ENCODE data around the gene ASTN2. TPM values are rescaled to one million over a fixed set of nuclear protein-coding genes. Genes with fewer than 3 reads are reported as not detected.

Gene ASTN2
- total and polyA plus RNA-seq, 2 experiments from 2014 or later: 7.0 to 24.6 TPM

DNA sequence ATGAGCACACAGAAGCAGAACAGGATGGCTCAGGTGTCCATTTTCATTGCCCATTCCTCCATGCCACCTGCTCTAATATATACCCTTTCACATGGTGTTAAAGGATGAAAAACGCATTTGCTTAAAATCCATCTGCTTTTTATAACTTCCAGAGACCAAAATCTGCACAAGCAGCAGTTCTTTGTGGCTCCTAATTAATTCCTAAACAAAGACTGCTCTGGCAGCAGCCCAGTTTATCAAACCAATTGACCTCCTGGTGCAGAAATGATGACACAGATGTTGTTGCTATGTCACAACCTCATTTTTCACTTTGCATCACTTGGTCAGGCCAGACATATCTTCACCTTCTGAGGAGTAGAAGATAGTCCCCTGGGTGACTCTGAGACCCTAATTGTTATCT is 141.2 kb downstream of the ASTN2 start (continued):
- TF ChIP-seq ZNF331 (CRISPR knock-in tag; IDR thresholded peaks at IDR 0.05; ENCODE audit: low read depth): no peak
- TF ChIP-seq EZH2phosphoT487 (IDR thresholded peaks at IDR 0.05; ENCODE audit: unreplicated experiment): no peak
- TF ChIP-seq, protein P1, sequence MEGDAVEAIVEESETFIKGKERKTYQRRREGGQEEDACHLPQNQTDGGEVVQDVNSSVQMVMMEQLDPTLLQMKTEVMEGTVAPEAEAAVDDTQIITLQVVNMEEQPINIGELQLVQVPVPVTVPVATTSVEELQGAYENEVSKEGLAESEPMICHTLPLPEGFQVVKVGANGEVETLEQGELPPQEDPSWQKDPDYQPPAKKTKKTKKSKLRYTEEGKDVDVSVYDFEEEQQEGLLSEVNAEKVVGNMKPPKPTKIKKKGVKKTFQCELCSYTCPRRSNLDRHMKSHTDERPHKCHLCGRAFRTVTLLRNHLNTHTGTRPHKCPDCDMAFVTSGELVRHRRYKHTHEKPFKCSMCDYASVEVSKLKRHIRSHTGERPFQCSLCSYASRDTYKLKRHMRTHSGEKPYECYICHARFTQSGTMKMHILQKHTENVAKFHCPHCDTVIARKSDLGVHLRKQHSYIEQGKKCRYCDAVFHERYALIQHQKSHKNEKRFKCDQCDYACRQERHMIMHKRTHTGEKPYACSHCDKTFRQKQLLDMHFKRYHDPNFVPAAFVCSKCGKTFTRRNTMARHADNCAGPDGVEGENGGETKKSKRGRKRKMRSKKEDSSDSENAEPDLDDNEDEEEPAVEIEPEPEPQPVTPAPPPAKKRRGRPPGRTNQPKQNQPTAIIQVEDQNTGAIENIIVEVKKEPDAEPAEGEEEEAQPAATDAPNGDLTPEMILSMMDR (conservative IDR thresholded peaks at IDR 0.05; ENCODE audit: low read depth in 2 of 2): no peak
- no peak for TF ChIP-seq EZH2 (IDR thresholded peaks at IDR 0.05; ENCODE audit: low read depth, unreplicated experiment)
- TF ChIP-seq POLR2AphosphoS5 (IDR thresholded peaks at IDR 0.05; ENCODE audit: low read depth): no peak
- TF ChIP-seq, protein P2, sequence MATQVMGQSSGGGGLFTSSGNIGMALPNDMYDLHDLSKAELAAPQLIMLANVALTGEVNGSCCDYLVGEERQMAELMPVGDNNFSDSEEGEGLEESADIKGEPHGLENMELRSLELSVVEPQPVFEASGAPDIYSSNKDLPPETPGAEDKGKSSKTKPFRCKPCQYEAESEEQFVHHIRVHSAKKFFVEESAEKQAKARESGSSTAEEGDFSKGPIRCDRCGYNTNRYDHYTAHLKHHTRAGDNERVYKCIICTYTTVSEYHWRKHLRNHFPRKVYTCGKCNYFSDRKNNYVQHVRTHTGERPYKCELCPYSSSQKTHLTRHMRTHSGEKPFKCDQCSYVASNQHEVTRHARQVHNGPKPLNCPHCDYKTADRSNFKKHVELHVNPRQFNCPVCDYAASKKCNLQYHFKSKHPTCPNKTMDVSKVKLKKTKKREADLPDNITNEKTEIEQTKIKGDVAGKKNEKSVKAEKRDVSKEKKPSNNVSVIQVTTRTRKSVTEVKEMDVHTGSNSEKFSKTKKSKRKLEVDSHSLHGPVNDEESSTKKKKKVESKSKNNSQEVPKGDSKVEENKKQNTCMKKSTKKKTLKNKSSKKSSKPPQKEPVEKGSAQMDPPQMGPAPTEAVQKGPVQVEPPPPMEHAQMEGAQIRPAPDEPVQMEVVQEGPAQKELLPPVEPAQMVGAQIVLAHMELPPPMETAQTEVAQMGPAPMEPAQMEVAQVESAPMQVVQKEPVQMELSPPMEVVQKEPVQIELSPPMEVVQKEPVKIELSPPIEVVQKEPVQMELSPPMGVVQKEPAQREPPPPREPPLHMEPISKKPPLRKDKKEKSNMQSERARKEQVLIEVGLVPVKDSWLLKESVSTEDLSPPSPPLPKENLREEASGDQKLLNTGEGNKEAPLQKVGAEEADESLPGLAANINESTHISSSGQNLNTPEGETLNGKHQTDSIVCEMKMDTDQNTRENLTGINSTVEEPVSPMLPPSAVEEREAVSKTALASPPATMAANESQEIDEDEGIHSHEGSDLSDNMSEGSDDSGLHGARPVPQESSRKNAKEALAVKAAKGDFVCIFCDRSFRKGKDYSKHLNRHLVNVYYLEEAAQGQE (IDR thresholded peaks at IDR 0.05; ENCODE audit: unreplicated experiment): no peak
- TF ChIP-seq NANOG (IDR thresholded peaks at IDR 0.05; ENCODE audit: borderline replicate concordance): no peak

GRCh38 chr9:117268847-117269446 is 145.9 kb downstream of the ASTN2 start:
- peak overlapping the region; percentile 47 for H3K4me2 ChIP-seq
- peaks cover 6% of the 10 kb centered on the region; the same call in 1 of the 2 replicates for H4K20me1 ChIP-seq (replicated peaks; ENCODE audit: insufficient read depth)
- no peak overlapping the region for H3K27ac ChIP-seq (ENCODE audit: low read depth)
- peaks cover 22% of the 10 kb centered on the region for H3K4me1 Mint-ChIP-seq
- peak overlapping the region; percentile 31; the same call in 2 of the 3 replicates for H3K4me3 Mint-ChIP-seq
- no peaks in the 10 kb centered on the region; the same call in 2 of the 3 replicates for H3K9me3 Mint-ChIP-seq
- H3K4me1 ChIP-seq (ENCODE audit: insufficient read depth): peaks cover 16% of the 10 kb centered on the region
- no peak overlapping the region for H3K27ac Mint-ChIP-seq
- H3K9me2 ChIP-seq (ENCODE audit: insufficient read depth): peaks cover 5% of the 10 kb centered on the region
- ATAC-seq (peak; percentile 91), DNase-seq (ENCODE audit: low spot score) (peak; percentile 38)
- H3F3A ChIP-seq (replicated peaks; ENCODE audit: low read depth): no peaks in the 10 kb centered on the region
- H2AFZ ChIP-seq: no peak overlapping the region
- no peaks in the 10 kb centered on the region for H3K79me2 ChIP-seq (replicated peaks; ENCODE audit: insufficient read depth)
- peaks cover 41% of the 10 kb centered on the region for H3K27me3 ChIP-seq (ENCODE audit: insufficient read depth)
- 0 out of 2 replicates have a peak overlapping the region, but pooled peaks have one; percentile 16 for H3K4me3 ChIP-seq
- peaks cover 21% of the 10 kb centered on the region for H3K27me3 Mint-ChIP-seq (ENCODE audit: insufficient read depth, low read depth, poor library complexity)
- no peaks in the 10 kb centered on the region for H3K36me3 ChIP-seq (ENCODE audit: insufficient read depth)
- H3K36me3 Mint-ChIP-seq (ENCODE audit: low read depth): peaks cover 3% of the 10 kb centered on the region; the same call in 1 of the 3 replicates
- no peak for TF ChIP-seq ZNF331 (CRISPR knock-in tag; IDR thresholded peaks at IDR 0.05; ENCODE audit: low read depth)

Data from GM23338 (cell line).